ENCODE data around the gene CENPU. TPM values are rescaled to one million over a fixed set of nuclear protein-coding genes. Genes with fewer than 3 reads are reported as not detected.
"Not testable (repeated sequence)": the region's sequence is repeated elsewhere in the genome, so short reads cannot be mapped to it uniquely, and the experiment has no call there.

The CENPU gene
- total RNA-seq, 1 experiment from 2014 or later: 71.5 TPM

DNA sequence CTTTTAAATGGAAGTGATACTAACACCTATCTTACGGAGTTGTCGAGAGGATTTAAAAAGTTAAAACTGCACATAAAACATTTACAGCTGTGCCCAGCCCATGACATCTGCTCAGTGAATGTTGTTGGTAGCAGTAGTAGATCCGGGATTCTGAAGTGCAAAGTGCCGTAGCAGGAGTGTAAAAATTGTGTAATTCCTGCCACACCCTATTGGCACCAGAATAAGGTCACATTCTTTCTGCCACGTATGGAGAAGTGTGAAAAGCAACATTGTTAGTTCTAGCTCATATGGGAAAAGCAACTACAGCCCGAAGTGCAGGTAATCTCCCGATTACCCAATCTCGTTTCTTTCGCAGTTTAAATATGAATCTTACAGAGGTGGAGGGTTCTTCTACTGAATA lies 53.2 kb downstream of the CENPU start:
- in situ Hi-C loops (cut with HindIII; ENCODE audit: low pct_unique_long_range_greater_than_20kb, low sequenced_read_pairs): no loop called here
- DNase-seq (ENCODE audit: low read depth): no peak

DNA sequence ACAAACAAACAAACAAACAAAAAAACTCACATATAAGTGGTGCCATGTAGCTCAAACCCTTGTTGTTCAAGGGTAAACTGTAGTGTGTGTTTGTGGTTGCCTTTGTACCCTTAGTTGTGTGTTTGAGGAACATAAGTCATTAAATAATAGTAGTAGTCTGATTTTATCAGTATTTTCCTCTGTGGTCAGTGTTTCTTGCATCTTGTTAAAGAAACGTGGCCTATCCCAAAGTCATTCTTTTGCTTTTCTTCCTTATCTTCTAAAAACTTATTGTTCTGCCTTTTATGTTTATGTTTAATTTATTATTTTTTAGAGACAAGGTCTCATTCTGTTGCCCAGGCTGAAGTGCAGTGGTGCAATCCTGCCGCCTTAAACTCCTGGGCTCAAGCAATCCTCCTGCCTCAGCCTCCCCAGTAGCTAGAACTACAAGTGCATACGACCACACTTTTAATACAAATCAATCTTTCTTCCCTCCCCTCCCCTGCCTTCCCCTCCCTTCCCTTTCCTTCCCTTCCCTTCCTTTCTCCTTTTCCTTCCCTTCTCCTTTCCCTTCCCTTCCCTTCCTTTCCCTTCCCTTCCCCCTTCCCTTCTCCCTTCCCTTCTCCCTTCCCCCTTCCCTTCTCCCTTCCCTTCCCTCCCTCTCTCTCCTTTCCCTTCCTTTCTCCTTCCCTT lies 57.9 kb downstream of the CENPU start:
- DNase-seq (ENCODE audit: low read depth): no peak
- in situ Hi-C loops (cut with HindIII; ENCODE audit: low pct_unique_long_range_greater_than_20kb, low sequenced_read_pairs): no loop called here

- in situ Hi-C loops (cut with HindIII; ENCODE audit: low pct_unique_long_range_greater_than_20kb, low sequenced_read_pairs): no loop called here
- no peak for DNase-seq (ENCODE audit: low read depth)
Measured at GRCh38 chr4:184675018-184675417, 58.9 kb downstream of the CENPU start.

DNA sequence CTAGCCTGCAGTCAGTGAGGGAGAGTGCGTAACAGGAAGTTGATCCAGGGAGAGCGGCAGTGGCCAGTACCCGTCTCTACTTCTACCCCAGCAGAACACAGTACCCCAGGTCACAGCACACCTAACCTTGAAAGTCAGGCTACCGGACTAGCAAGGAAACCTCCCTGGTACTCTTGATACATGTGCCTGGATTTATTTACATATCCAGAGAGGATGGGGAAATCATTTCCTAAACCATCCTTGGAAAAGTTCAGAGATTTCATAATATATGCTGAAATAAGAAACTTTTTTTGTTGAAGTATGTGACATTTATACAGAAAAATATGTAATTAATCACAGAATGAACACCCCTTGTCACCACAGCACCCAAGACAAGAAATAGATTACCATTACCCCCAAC lies 59.9 kb downstream of the CENPU start:
- no peak for DNase-seq (ENCODE audit: low read depth)
- in situ Hi-C loops (cut with HindIII; ENCODE audit: low pct_unique_long_range_greater_than_20kb, low sequenced_read_pairs): no loop called here

- DNase-seq (ENCODE audit: low read depth): no peak
- in situ Hi-C loops (cut with HindIII; ENCODE audit: low pct_unique_long_range_greater_than_20kb, low sequenced_read_pairs): no loop called here
Measured at GRCh38 chr4:184672741-184673140, 61.2 kb downstream of the CENPU start.

- DNase-seq (ENCODE audit: low read depth): no peak
- in situ Hi-C loops (cut with HindIII; ENCODE audit: low pct_unique_long_range_greater_than_20kb, low sequenced_read_pairs): no loop called here
Measured at GRCh38 chr4:184671101-184671500, 62.8 kb downstream of the CENPU start.

DNA sequence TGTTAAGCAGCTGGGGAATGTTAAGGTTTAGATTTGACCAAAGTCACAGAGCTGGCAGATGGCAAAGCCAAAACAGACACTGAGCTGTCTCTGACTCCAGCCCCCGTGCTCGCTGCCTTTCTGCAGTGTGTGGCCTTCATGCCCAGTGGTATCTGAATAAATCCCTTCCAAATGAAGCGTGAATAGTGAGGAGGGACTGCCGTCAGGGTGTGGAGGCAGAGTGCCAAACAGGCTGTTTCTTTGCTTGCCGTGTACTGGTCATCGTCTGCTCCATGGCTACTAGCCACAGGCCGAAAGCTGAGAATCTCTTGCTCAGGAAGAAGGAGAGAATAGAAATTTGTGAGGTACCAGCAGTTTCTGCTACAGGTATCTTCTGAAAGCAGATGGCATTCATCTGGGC lies 64.6 kb downstream of the CENPU start:
- no peak for DNase-seq (ENCODE audit: low read depth)
- in situ Hi-C loops (cut with HindIII; ENCODE audit: low pct_unique_long_range_greater_than_20kb, low sequenced_read_pairs): no loop called here

DNA sequence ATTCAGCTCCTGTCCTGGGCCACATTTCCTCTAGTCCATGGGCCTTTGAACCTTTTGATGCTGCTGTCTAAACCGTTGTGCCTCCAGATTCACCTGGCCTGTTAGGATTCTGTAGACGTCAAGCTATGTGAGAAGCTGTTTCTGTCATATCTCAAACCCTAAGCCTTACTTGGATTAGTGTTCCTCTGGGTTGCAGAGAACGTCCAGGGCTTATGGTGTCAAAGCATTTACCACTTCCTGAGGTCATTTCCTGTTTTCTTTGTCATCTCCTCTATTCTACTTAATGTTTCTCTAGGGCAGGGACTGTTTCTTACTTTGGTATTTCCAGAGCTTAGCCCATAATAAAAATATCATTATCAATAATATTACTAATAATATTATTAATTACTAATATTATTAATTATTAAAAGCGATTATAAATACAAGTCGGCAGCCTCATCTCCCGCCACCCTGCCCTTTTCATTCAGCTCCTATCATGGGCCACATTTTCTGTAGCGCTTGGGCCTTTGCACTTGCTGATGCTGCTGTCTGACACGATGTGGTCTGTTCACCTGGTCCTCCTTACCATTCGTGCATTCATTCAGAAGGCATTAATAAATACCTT lies 65.3 kb downstream of the CENPU start:
- in situ Hi-C loops (cut with HindIII; ENCODE audit: low pct_unique_long_range_greater_than_20kb, low sequenced_read_pairs): no loop called here
- no peak for DNase-seq (ENCODE audit: low read depth)

GRCh38 chr4:184668096-184668495 lies 65.8 kb downstream of the CENPU start:
- in situ Hi-C loops (cut with HindIII; ENCODE audit: low pct_unique_long_range_greater_than_20kb, low sequenced_read_pairs): no loop called here
- no peak for DNase-seq (ENCODE audit: low read depth)

DNA sequence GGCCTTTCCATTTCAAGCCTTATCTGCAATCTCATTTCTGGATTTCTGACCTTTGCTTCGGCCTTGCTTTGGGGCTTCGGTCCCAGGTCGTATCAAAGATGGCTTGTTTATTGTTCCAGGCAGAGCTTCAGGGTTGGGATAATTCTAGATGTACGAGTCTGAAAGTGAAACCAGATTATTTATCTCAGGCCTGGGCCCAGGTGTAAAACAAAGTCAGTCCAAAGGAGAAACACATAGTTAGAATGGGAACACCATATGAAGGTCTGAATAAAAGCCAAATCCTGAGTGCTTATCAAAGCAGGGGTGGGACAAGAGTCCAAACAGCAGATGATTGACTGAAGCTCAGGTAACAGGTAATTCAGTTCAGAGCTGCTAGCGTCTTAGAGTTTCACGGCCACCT lies 67.2 kb downstream of the CENPU start:
- DNase-seq (ENCODE audit: low read depth): no peak
- in situ Hi-C loops (cut with HindIII; ENCODE audit: low pct_unique_long_range_greater_than_20kb, low sequenced_read_pairs): no loop called here

DNA sequence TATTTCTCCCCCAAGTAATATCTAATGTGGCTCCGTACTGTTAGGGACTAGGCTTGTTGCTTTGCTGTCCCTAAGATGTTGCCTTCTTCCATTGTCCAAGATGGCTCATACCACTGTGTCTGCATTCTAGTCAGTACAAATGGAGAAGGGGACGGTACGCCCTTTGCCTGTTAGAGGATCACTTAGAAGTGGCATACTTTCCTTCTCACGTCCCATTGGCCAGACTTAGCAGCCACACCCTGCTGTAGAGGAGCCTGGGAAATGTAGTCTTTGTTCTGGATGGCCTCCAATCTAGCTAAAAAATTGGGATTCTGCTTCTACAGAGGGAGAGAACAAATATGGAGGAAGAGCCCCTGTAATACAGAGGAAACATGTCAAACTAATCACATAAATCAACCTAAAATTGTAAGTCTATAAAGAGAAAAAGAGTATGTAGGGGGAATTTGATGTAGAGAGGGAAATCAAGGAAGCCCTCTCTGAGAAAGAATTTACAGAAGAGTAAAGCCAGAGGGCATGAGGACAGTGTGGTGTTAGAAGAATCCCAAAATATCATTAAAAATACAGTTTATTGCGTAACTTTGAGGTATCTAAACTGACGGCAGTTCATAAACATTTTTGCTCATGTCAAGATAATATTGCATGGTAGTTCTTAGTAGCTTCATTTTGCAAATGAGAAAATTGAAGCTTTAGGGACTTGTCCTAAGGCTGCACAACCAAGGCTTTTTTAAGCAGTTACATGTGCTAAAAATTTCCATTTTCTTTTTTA lies 69.3 kb downstream of the CENPU start:
- no peak for DNase-seq (ENCODE audit: low read depth)
- in situ Hi-C loops (cut with HindIII; ENCODE audit: low pct_unique_long_range_greater_than_20kb, low sequenced_read_pairs): no loop called here

- DNase-seq (ENCODE audit: low read depth): no peak
- in situ Hi-C loops (cut with HindIII; ENCODE audit: low pct_unique_long_range_greater_than_20kb, low sequenced_read_pairs): no loop called here
Measured at GRCh38 chr4:184662236-184662635, 71.7 kb downstream of the CENPU start.

GRCh38 chr4:184660978-184661377 lies 72.9 kb downstream of the CENPU start:
- in situ Hi-C loops (cut with HindIII; ENCODE audit: low pct_unique_long_range_greater_than_20kb, low sequenced_read_pairs): no loop called here

GRCh38 chr4:184657820-184658219 lies 76.1 kb downstream of the CENPU start:
- in situ Hi-C loops (cut with HindIII; ENCODE audit: low pct_unique_long_range_greater_than_20kb, low sequenced_read_pairs); DNase-seq (ENCODE audit: low read depth): not testable (repeated sequence)

More at GRCh38 chr4:184660978-184661377, 72.9 kb downstream of the CENPU start:
- DNase-seq (ENCODE audit: low read depth): no peak

DNA sequence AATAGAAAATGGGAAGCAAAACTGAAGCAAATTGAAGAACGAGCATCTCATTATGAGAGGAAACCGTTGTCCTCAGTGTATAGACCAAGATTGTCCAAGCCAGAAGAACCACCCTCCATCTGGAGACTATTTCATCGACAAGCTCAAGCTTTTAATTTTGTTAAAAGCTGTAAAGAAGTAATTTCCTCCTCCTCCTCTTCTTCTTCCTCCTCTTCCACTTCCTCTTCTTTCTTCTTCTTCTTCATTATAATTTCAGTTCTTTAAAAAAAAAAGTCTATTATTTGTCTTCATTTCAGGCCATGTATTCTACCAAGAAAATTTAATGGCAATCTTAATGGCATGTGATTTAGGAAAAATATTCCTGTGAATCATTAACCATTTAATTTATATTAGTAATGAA lies 76.8 kb downstream of the CENPU start:
- no peak for DNase-seq (ENCODE audit: low read depth)
- in situ Hi-C loops (cut with HindIII; ENCODE audit: low pct_unique_long_range_greater_than_20kb, low sequenced_read_pairs): no loop called here

DNA sequence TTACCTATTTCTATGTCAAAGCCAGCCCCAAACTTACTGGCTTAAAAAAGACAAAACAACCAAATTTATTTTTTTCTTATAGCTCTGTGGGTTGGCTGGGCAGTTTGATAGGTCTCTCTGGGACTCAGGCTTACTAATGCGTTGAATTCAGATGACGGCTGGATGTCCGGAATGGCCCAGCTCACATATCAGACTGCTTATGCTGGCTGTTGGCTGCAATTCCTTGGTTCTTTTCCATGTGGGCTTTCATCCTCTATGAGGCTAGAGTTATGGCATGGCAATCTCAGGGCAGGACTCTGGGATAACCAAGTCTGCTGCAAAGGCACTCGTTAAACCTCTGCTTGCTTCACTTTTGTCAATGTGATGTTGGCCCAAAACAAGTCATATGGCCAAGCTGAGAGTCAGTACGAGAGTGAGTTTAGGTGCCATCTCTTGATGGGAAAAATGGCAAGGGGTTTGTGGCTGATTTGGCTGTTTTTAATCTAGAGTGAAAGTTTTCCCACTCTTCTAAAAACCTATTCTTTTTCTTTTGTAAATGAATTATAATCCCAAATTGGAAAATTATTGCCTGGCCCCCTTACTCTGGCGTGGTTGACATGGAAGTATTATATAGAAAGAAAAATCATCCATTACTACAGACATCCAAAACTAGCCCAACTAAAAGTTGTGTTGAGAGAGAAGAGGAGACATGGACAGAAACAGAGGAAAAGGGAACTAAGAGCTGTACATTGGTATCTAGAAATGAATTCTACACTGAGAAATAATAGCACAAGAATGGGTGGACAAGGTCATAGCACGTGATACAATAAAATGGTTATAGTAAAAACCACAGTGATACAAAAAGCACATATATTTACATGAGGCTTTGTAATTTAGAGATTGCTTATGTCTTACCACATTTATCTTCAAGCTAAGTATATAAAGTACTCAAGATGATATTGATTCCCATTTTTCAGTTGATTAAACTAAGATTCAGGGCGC lies 77.7 kb downstream of the CENPU start:
- in situ Hi-C loops (cut with HindIII; ENCODE audit: low pct_unique_long_range_greater_than_20kb, low sequenced_read_pairs): no loop called here
- no peak for DNase-seq (ENCODE audit: low read depth)

GRCh38 chr4:184653650-184654049 lies 80.2 kb downstream of the CENPU start:
- no peak for DNase-seq (ENCODE audit: low read depth)

DNA sequence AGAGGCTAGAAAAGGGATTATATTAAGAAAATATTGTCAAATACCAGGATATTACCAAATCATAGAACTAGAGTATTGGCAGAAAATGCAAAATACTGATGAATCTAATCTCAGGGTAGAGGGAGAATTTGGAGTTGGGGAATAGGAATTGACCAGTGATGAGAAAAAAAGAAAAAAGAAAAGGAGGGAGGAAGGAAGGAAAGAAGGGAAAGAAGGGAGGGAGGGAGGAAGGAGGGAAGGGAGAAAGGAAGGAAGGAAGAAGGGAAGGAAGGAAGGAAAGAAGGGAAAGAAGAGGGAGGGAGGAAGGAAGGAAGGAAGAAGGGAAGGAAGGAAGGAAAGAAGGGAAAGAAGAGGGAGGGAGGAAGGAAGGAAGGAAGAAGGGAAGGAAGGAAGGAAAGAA lies 81.2 kb downstream of the CENPU start:
- DNase-seq (ENCODE audit: low read depth); in situ Hi-C loops (cut with HindIII; ENCODE audit: low pct_unique_long_range_greater_than_20kb, low sequenced_read_pairs): not testable (repeated sequence)

More at GRCh38 chr4:184653650-184654049, 80.2 kb downstream of the CENPU start:
- in situ Hi-C loops (cut with HindIII; ENCODE audit: low pct_unique_long_range_greater_than_20kb, low sequenced_read_pairs): no loop called here

Data from Caki2 (cell line).